A673 (cell line): ENCODE measurements around the gene KRTAP19-8. TPM values are rescaled to one million over a fixed set of nuclear protein-coding genes. Genes with fewer than 3 reads are reported as not detected.

Source experiments
- Bru-seq: library from RNA; stranded (reverse); fragments of 400-500 nt; gene quantifications from one replicate; lab custom pipeline; 2021; lab: Mats Ljungman, UMichigan
- BruChase-seq, 2 experiments: library from RNA; stranded (reverse); fragments of 400-500 nt; gene quantifications; one replicate each; lab custom pipeline; 2021; lab: Mats Ljungman, UMichigan
- BruUV-seq: library from RNA; stranded (reverse); fragments of 400-500 nt; replicated peaks from 2 replicates; lab custom pipeline; 2021; lab: Mats Ljungman, UMichigan
- CTCF ChIA-PET: fragments of 300-600 bp; sonication (Branson Sonifier 250); formaldehyde crosslinking; loops from one replicate; lab custom pipeline; 2022; ENCODE audit warnings: antibody characterized with exemption; lab: Charles Lee
- POLR2A ChIA-PET: fragments of 300-600 bp; sonication (Branson Sonifier 250); formaldehyde crosslinking; loops from one replicate; lab custom pipeline; 2022; ENCODE audit warnings: antibody characterized with exemption; ENCODE audit not compliant: low non-redundant PET; lab: Charles Lee
- DNase-seq: peaks from one replicate; pipeline ENCODE4 v3.0.0-alpha.2; 2015; ENCODE audit warnings: low spot score
- H3K27ac ChIP-seq: fragments of 200-600 bp; sonication (generic); 2 replicates; pipeline ENCODE4 v1.5.1; 2016; ENCODE audit warnings: mixed run types, low read depth, mild to moderate bottlenecking, mixed read lengths, antibody characterized with exemption, low read length; ENCODE audit not compliant: poor library complexity, severe bottlenecking
- H3K27me3 ChIP-seq: fragments of 200-600 bp; sonication (generic); replicated peaks from 2 replicates; pipeline ENCODE4 v1.6.1; 2017; ENCODE audit warnings: mixed run types, low read depth, mild to moderate bottlenecking, mixed read lengths, antibody characterized with exemption, low read length; ENCODE audit not compliant: insufficient read depth, poor library complexity
- H3K36me3 ChIP-seq: fragments of 200-600 bp; sonication (generic); 2 replicates; pipeline ENCODE4 v1.6.1; 2016; ENCODE audit warnings: mixed run types, mild to moderate bottlenecking, mixed read lengths, antibody characterized with exemption, low read length; ENCODE audit not compliant: insufficient read depth, poor library complexity, severe bottlenecking
- H3K4me1 ChIP-seq: fragments of 200-600 bp; sonication (generic); 2 replicates; pipeline ENCODE4 v1.6.1; 2017; ENCODE audit warnings: mixed run types, mild to moderate bottlenecking, mixed read lengths, antibody characterized with exemption, low read length; ENCODE audit not compliant: insufficient read depth, poor library complexity, severe bottlenecking
- H3K4me3 ChIP-seq: fragments of 200-600 bp; sonication (generic); 2 replicates; pipeline ENCODE4 v1.5.1; 2016; ENCODE audit warnings: low read depth, mixed run types, mild to moderate bottlenecking, mixed read lengths, low read length; ENCODE audit not compliant: poor library complexity, severe bottlenecking
- H3K9me3 ChIP-seq: fragments of 200-600 bp; sonication (generic); 2 replicates; pipeline ENCODE4 v1.6.1; 2016; ENCODE audit warnings: mixed run types, low read depth, mild to moderate bottlenecking, mixed read lengths, antibody characterized with exemption, low read length; ENCODE audit not compliant: poor library complexity, severe bottlenecking
- EZH2 ChIP-seq: fragments of 200-600 bp; sonication (generic); IDR thresholded peaks from 2 replicates; pipeline ENCODE4 v1.6.1; 2017; ENCODE audit warnings: borderline replicate concordance, low read depth, mild to moderate bottlenecking, mixed read lengths, antibody characterized with exemption, low read length; ENCODE audit not compliant: poor library complexity, severe bottlenecking
- intact Hi-C: fragments of 100-400 bp; cut with micrococcal nuclease; formaldehyde crosslinking; loops from one replicate; pipeline ENCODE4 v1.10.0; 2022; ENCODE audit not compliant: unreplicated experiment
- long read RNA-seq: library from polyadenylated mRNA; stranded (forward); transcript quantifications from one replicate; pipeline ENCODE4 v2.0.0, GENCODE V29; 2022
- total RNA-seq: library from RNA; stranded (reverse); gene quantifications from 2 replicates; pipeline ENCODE4 v1.2.3, GENCODE V29; 2021
- TF ChIP-seq, protein P1 (sequence below): fragments of 300-800, 200-600 bp; sonication (generic); conservative IDR thresholded peaks from 2 replicates; pipeline ENCODE4 v1.5.1; 2017; ENCODE audit warnings: low read depth, mild to moderate bottlenecking, antibody characterized with exemption, low read length, moderate library complexity, mixed read lengths

The KRTAP19-8 gene, protein sequence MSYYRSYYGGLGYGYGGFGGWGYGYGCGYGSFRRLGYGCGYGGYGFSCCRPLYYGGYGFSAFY
- total RNA-seq (not detected in 2 replicates), Bru-seq, nascent RNA (not detected), BruChase-seq, experiment 1, labeled RNA remaining after a 2-hour chase (not detected), BruChase-seq, experiment 2, labeled RNA remaining after a 6-hour chase (not detected)
- long read RNA-seq, result 0 reads

DNA sequence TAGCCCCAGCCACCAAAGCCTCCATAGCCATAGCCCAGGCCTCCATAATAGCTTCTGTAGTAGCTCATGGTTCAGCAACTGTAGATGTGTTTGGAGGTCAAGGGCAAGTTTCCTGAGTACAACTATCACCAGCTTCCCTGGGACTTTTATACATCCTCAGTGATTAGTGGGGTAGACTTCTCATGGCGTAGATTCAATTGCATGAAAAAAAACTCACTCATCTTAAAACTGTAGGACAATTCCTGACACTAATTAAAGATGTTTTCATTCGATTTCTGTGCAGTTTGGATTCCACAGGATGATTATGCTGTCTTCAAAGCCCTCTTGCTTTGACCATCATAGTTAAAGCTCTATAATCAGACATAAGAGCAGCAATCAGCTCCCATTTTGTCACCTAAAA lies at the start of gene KRTAP19-8:
TSS of gene KRTAP19-8 (minus strand) at position 101 of the 400 bp plus-strand sequence. CDS start at position 68, 33 bp downstream.
- peaks cover 5% of the 10 kb centered on the region for H3K9me3 ChIP-seq
- H3K36me3 ChIP-seq, result no peaks in the 10 kb centered on the region
- BruUV-seq, result no TSS peak
- no peaks in the 10 kb centered on the region for H3K27me3 ChIP-seq
- no peak within 1 kb of the TSS for H3K4me3 ChIP-seq
- H3K27ac ChIP-seq, result no peak within 1 kb of the TSS
- intact Hi-C loops, result no loop called here
- no peaks in the 10 kb centered on the region for H3K4me1 ChIP-seq
- ChIA-PET POLR2A (no interaction called here), CTCF (no interaction called here)
- TF ChIP-seq, protein P1, sequence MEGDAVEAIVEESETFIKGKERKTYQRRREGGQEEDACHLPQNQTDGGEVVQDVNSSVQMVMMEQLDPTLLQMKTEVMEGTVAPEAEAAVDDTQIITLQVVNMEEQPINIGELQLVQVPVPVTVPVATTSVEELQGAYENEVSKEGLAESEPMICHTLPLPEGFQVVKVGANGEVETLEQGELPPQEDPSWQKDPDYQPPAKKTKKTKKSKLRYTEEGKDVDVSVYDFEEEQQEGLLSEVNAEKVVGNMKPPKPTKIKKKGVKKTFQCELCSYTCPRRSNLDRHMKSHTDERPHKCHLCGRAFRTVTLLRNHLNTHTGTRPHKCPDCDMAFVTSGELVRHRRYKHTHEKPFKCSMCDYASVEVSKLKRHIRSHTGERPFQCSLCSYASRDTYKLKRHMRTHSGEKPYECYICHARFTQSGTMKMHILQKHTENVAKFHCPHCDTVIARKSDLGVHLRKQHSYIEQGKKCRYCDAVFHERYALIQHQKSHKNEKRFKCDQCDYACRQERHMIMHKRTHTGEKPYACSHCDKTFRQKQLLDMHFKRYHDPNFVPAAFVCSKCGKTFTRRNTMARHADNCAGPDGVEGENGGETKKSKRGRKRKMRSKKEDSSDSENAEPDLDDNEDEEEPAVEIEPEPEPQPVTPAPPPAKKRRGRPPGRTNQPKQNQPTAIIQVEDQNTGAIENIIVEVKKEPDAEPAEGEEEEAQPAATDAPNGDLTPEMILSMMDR, result no peak
- TF ChIP-seq EZH2, result no peak
- DNase-seq, result no peak

DNA sequence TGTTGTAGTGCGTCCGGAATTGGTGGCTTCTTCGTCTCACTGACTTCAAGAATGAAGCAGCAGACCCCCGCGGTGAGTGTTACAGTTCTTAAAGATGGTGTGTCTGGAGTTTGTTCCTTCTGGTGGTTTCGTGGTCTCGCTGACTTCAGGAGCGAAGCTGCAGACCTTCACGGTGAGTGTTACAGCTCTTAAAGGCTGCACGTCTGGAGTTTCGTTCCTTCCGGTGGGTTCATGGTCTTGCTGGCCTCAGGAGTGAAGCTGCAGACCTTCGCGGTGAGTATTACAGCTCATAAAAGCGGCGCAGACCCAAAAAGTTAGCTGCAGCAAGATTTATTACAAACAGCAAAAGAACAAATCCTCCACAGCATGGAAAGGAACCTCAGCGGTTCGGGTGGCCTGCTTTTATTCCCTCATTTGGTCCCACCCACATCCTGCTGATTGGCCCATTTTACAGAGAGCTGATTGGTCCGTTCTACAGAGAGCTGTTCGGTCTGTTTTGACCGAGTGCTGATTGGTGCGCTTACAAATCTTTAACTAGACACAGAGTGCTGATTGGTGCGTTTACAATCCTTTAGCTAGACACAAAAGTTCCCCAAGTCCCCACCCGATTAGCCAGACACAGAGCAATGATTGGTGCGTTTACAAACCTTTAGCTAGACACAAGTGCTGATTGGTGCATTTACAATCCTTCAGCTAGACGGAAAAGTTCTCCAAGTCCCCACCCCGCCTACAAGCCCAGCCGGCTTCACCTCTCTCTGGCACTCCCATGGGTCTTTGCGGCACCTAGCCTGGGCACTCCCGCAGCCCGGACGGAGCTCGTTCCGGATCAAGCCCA lies 49.6 kb upstream of the KRTAP19-8 start:
- no peaks in the 10 kb centered on the region for H3K36me3 ChIP-seq
- TF ChIP-seq, protein P1, result no peak
- no peak for TF ChIP-seq EZH2
- H3K27me3 ChIP-seq, result peaks cover 6% of the 10 kb centered on the region
- CTCF ChIA-PET, result no interaction called here
- intact Hi-C loops, result loop anchor here (2.0 to 10.0 kb wide), 2 partner anchors 257 to 1043 kb away; no protein-coding TSS in a partner anchor
- no peaks in the 10 kb centered on the region for H3K4me1 ChIP-seq
- POLR2A ChIA-PET, result no interaction called here
- no peak for DNase-seq
- no peaks in the 10 kb centered on the region for H3K9me3 ChIP-seq
- H3K4me3 ChIP-seq, result no peak overlapping the region
- BruUV-seq, result no TSS peak
- no peak overlapping the region for H3K27ac ChIP-seq

DNA sequence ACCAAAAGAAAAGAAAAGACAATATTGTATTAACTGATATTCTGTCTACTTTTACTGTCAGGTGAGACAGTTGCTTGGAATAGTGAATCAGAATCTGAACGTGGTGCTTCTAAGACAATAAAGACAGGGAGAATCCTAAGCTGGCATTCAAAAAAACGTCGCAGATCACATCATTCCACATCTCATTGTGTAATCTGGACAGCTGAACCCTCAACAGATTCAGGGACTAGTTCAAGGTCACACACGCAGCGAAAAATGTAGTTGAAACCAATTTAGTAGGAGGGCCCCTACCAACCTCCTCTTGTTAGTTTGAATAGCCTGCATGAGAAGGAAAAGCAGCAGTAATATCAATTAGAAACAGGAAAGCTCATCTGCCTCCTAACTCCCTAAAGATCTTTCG lies 46.4 kb upstream of the KRTAP19-8 start:
- Histone ChIP-seq H3K9me3 (no peaks in the 10 kb centered on the region), H3K4me1 (no peaks in the 10 kb centered on the region), H3K27me3 (no peaks in the 10 kb centered on the region), H3K4me3 (no peak overlapping the region), H3K36me3 (no peaks in the 10 kb centered on the region), H3K27ac (no peak overlapping the region)
- POLR2A ChIA-PET, result no interaction called here
- no TSS peak for BruUV-seq
- CTCF ChIA-PET, result no interaction called here
- no peak for DNase-seq
- no peak for TF ChIP-seq EZH2
- TF ChIP-seq, protein P1, result no peak
- intact Hi-C loops, result loop anchor here (2.0 to 10.0 kb wide), 2 partner anchors 744 to 1040 kb away; no protein-coding TSS in a partner anchor
